Activated T-helper 9 cell treated with anti-CD3 and anti-CD28 coated beads, Interleukin-2, amount 50 U/mL, for 16 hours (primary cell): ENCODE results near the gene HS6ST3.

Experiments used
- DNase-seq: peaks from one replicate; pipeline ENCODE4 v3.0.0-alpha.2; 2020; ENCODE audit warnings: low read depth

The HS6ST3 gene

GRCh38 chr13:96540670-96541069 lies 450.8 kb downstream of the HS6ST3 start:
- DNase-seq = no peak

GRCh38 chr13:96542986-96543385 lies 453.1 kb downstream of the HS6ST3 start:
- DNase-seq = no peak

GRCh38 chr13:96544957-96545356 lies 455.1 kb downstream of the HS6ST3 start:
- DNase-seq = no peak

GRCh38 chr13:96546463-96546862 lies 456.6 kb downstream of the HS6ST3 start:
- DNase-seq = no peak

- no peak for DNase-seq
Measured at GRCh38 chr13:96551546-96551945, 461.6 kb downstream of the HS6ST3 start.

- DNase-seq = no peak
Measured at GRCh38 chr13:96552559-96552958, 462.7 kb downstream of the HS6ST3 start.

- DNase-seq = no peak
Measured at GRCh38 chr13:96553796-96554195, 463.9 kb downstream of the HS6ST3 start.

GRCh38 chr13:96573563-96573962 lies 483.7 kb downstream of the HS6ST3 start:
- DNase-seq = no peak

GRCh38 chr13:96575423-96576320 lies 485.8 kb downstream of the HS6ST3 start:
- no peak for DNase-seq

GRCh38 chr13:96581741-96582140 lies 491.8 kb downstream of the HS6ST3 start:
- DNase-seq = no peak

GRCh38 chr13:96615252-96615651 lies 525.3 kb downstream of the HS6ST3 start:
- no peak for DNase-seq

- no peak for DNase-seq
Measured at GRCh38 chr13:96617528-96617927, 527.6 kb downstream of the HS6ST3 start.

- DNase-seq = no peak
Measured at GRCh38 chr13:96621634-96622183, 531.8 kb downstream of the HS6ST3 start.

GRCh38 chr13:96629331-96629730 lies 539.4 kb downstream of the HS6ST3 start:
- no peak for DNase-seq

- no peak for DNase-seq
Measured at GRCh38 chr13:96632536-96633320, 542.8 kb downstream of the HS6ST3 start.

- no peak for DNase-seq
Measured at GRCh38 chr13:96636001-96636709, 546.2 kb downstream of the HS6ST3 start.

- DNase-seq = no peak
Measured at GRCh38 chr13:96637039-96637438, 547.1 kb downstream of the HS6ST3 start.

- DNase-seq = no peak
Measured at GRCh38 chr13:96646101-96646500, 556.2 kb downstream of the HS6ST3 start.

GRCh38 chr13:96646515-96647211 lies 556.8 kb downstream of the HS6ST3 start:
- DNase-seq = no peak

GRCh38 chr13:96650301-96650886 lies 560.5 kb downstream of the HS6ST3 start:
- DNase-seq = no peak

- DNase-seq = no peak
Measured at GRCh38 chr13:96651598-96651997, 561.7 kb downstream of the HS6ST3 start.
